HCT116 (cell line): ENCODE data around the gene NKRF. TPM values are rescaled to one million over a fixed set of nuclear protein-coding genes. Genes with fewer than 3 reads are reported as not detected.
"Not testable (repeated sequence)": the region's sequence is repeated elsewhere in the genome, so short reads cannot be mapped to it uniquely, and the experiment has no call there.

Experiments
- ATAC-seq: fragments of 200-7000 bp; cut with Tn5 transposase; 2 replicates; pipeline ENCODE4 v1.9.1; 2020; ENCODE audit warnings: mild to moderate bottlenecking, moderate library complexity
- BruUV-seq: library from RNA; stranded (reverse); fragments of 400-500 nt; replicated peaks from 2 replicates; lab custom pipeline; 2021; lab: Mats Ljungman, UMichigan
- CTCF ChIA-PET: fragments of 300-600 bp; sonication (Branson Sonifier 250); formaldehyde crosslinking; loops from one replicate; lab custom pipeline; 2021; ENCODE audit warnings: antibody characterized with exemption; lab: Charles Lee
- POLR2A ChIA-PET: fragments of 300-600, 350-600 bp; sonication (Branson Sonifier 250); formaldehyde crosslinking; loops from one replicate; lab custom pipeline; 2021; ENCODE audit warnings: antibody characterized with exemption; lab: Charles Lee
- RAD21 ChIA-PET, 2 experiments: fragments of 300-600 bp; sonication (Branson Sonifier 250); formaldehyde crosslinking; loops; one replicate each; lab custom pipeline; 2023; ENCODE audit warnings: low total read pairs in 2 of 2; ENCODE audit not compliant: uncharacterized antibody in 2 of 2, unreplicated experiment in 2 of 2, low non-redundant PET in 1 of 2; lab: Charles Lee
- DNase-seq: peaks from one replicate; pipeline ENCODE4 v3.0.0-alpha.2; 2010; ENCODE audit warnings: low read depth, low spot score
- H2AFZ ChIP-seq: fragments of 200-600 bp; shearing (Covaris generic), sonication (generic); 2 replicates; pipeline ENCODE4 v1.6.1; 2017; ENCODE audit warnings: low read depth, mixed run types, mixed read lengths, antibody characterized with exemption, low read length; ENCODE audit not compliant: poor library complexity, severe bottlenecking
- H3K27ac ChIP-seq: 2 replicates; pipeline ENCODE4 v1.5.1; 2012; ENCODE audit warnings: low read depth, low read length
- H3K27me3 ChIP-seq: fragments of 200-600 bp; sonication (generic); 2 replicates; pipeline ENCODE4 v1.6.1; 2016; ENCODE audit warnings: mixed run types, low read length, mixed read lengths; ENCODE audit not compliant: insufficient read depth
- H3K36me3 ChIP-seq, 2 experiments: fragments of 200-500 bp in 1 of 2; fragments of 200-600 bp in 1 of 2; sonication (Bioruptor generic) in 1 of 2; sonication (generic) in 1 of 2; 2 replicates each; pipeline versions ENCODE4 v1.5.1 to v1.6.1; 2014 to 2016; ENCODE audit warnings: low read length in 2 of 2, inconsistent platforms in 1 of 2, mixed read lengths in 1 of 2, mixed run types in 1 of 2; ENCODE audit not compliant: insufficient read depth in 2 of 2, control insufficient read depth in 1 of 2
- H3K4me1 ChIP-seq, 2 experiments: fragments of 200-600 bp in 1 of 2; sonication (generic) in 1 of 2; 2 replicates each; pipeline versions ENCODE4 v1.5.1 to v1.6.1; 2012 to 2017; ENCODE audit warnings: low read length in 2 of 2, inconsistent platforms in 1 of 2, mild to moderate bottlenecking in 1 of 2, mixed read lengths in 1 of 2, mixed run types in 1 of 2, moderate library complexity in 1 of 2; ENCODE audit not compliant: insufficient read depth in 2 of 2, control insufficient read depth in 1 of 2
- H3K4me2 ChIP-seq: fragments of 200-600 bp; sonication (generic); 2 replicates; pipeline ENCODE4 v1.6.1; 2017; ENCODE audit warnings: mixed run types, low read length, mixed read lengths
- H3K4me3 ChIP-seq, 2 experiments: fragments of 200-600 bp in 1 of 2; sonication (generic) in 1 of 2; replicated peaks in 1 of 2; 2 replicates each; pipeline ENCODE4 v1.5.1; 2011 to 2016; ENCODE audit warnings: low read length in 2 of 2, control low read depth in 1 of 2, low read depth in 1 of 2, mild to moderate bottlenecking in 1 of 2, mixed read lengths in 1 of 2, mixed run types in 1 of 2
- H3K79me2 ChIP-seq: fragments of 200-600 bp; sonication (generic); 2 replicates; pipeline ENCODE4 v1.6.1; 2017; ENCODE audit warnings: mild to moderate bottlenecking, mixed run types, low read length, moderate library complexity, mixed read lengths; ENCODE audit not compliant: insufficient read depth
- H3K9ac ChIP-seq: fragments of 200-600 bp; sonication (generic); 2 replicates; pipeline ENCODE4 v1.6.1; 2016; ENCODE audit warnings: low read length, mixed read lengths
- H3K9me2 ChIP-seq: fragments of 200-600 bp; sonication (generic), shearing (Covaris generic); 2 replicates; pipeline ENCODE4 v1.6.1; 2017; ENCODE audit warnings: mixed run types, mild to moderate bottlenecking, moderate library complexity; ENCODE audit not compliant: insufficient read depth
- H3K9me3 ChIP-seq, 2 experiments: fragments of 200-500 bp in 1 of 2; fragments of 200-600 bp in 1 of 2; sonication (Bioruptor generic) in 1 of 2; sonication (generic) in 1 of 2; 2 replicates each; pipeline ENCODE4 v1.6.1; 2014 to 2017; ENCODE audit warnings: low read length in 2 of 2, mixed read lengths in 2 of 2, inconsistent platforms in 1 of 2, low read depth in 1 of 2, mild to moderate bottlenecking in 1 of 2, mixed run types in 1 of 2, moderate library complexity in 1 of 2; ENCODE audit not compliant: control insufficient read depth in 1 of 2, insufficient read depth in 1 of 2
- H4K20me1 ChIP-seq: fragments of 200-600 bp; sonication (generic), shearing (Covaris generic); 2 replicates; pipeline ENCODE4 v1.6.1; 2017; ENCODE audit warnings: mixed run types, mild to moderate bottlenecking, moderate library complexity; ENCODE audit not compliant: insufficient read depth
- CBX3 ChIP-seq: IDR thresholded peaks from 2 replicates; pipeline ENCODE4 v1.6.1; 2012; ENCODE audit warnings: low read depth
- EZH2 ChIP-seq: fragments of 200-600 bp; sonication (generic); IDR thresholded peaks from 2 replicates; pipeline ENCODE4 v1.6.1; 2017; ENCODE audit warnings: antibody characterized with exemption, mixed run types
- EZH2phosphoT487 ChIP-seq: fragments of 200-600 bp; IDR thresholded peaks from 2 replicates; pipeline ENCODE4 v1.6.1; 2018; ENCODE audit warnings: antibody characterized with exemption, borderline replicate concordance
- JUND ChIP-seq: IDR thresholded peaks from 2 replicates; pipeline ENCODE4 v1.6.1; 2012
- POLR2A ChIP-seq: IDR thresholded peaks from 2 replicates; pipeline ENCODE4 v1.7.0; 2011; ENCODE audit warnings: borderline replicate concordance; ENCODE audit not compliant: insufficient read depth, insufficient read length; ENCODE audit errors: extremely low read depth
- POLR2AphosphoS5 ChIP-seq: IDR thresholded peaks from 2 replicates; pipeline ENCODE4 v1.6.1; 2011; ENCODE audit warnings: mild to moderate bottlenecking, low read depth, low read length, moderate library complexity
- RAD21 ChIP-seq: IDR thresholded peaks from 2 replicates; pipeline ENCODE4 v1.6.1; 2012; ENCODE audit warnings: low read depth, mild to moderate bottlenecking
- SP1 ChIP-seq: IDR thresholded peaks from 2 replicates; pipeline ENCODE4 v1.6.1; 2012; ENCODE audit warnings: low read depth
- SRF ChIP-seq: IDR thresholded peaks from 2 replicates; pipeline ENCODE4 v1.6.1; 2012; ENCODE audit warnings: low read depth
- ZFX ChIP-seq: fragments of 450-650 bp; IDR thresholded peaks from 2 replicates; pipeline ENCODE4 v1.6.1; 2017
- ZNF274 ChIP-seq: fragments of 200-500 bp; sonication (Bioruptor generic); IDR thresholded peaks from 2 replicates; pipeline ENCODE4 v1.6.1; 2014; ENCODE audit warnings: mild to moderate bottlenecking, low read depth, low read length, inconsistent platforms
- intact Hi-C: fragments of 100-400 bp; cut with micrococcal nuclease; formaldehyde crosslinking; loops from 2 replicates; pipeline ENCODE4 v1.10.0; 2022
- total RNA-seq: library from RNA; stranded (reverse); gene quantifications from one replicate; pipeline ENCODE4 v1.2.1, GENCODE V29; 2021; ENCODE audit not compliant: unreplicated experiment
- TF ChIP-seq, protein P1 (sequence below), 3 experiments: fragments of 200-600 bp in 1 of 3; sonication (generic) in 1 of 3; IDR thresholded peaks in 2 of 3; conservative IDR thresholded peaks in 1 of 3; 2 replicates each; pipeline ENCODE4 v1.5.1; 2012 to 2017; ENCODE audit warnings: low read depth in 2 of 3, low read length in 2 of 3, antibody characterized with exemption in 1 of 3, borderline replicate concordance in 1 of 3, control low read depth in 1 of 3, mild to moderate bottlenecking in 1 of 3, mixed read lengths in 1 of 3, mixed run types in 1 of 3, moderate library complexity in 1 of 3; ENCODE audit not compliant: insufficient read depth in 1 of 3

Gene NKRF
- total RNA-seq, 1 experiment from 2014 or later: 22.8 TPM

- no peak overlapping the region for H2AFZ ChIP-seq
- no TSS peak for BruUV-seq
- ATAC-seq (no peak), DNase-seq (no peak)
- no peak overlapping the region for H3K4me2 ChIP-seq
- CTCF ChIA-PET: no interaction called here
- no peaks in the 10 kb centered on the region for H4K20me1 ChIP-seq
- H3K4me3 ChIP-seq: no peak overlapping the region
- H3K9me3 ChIP-seq: no peaks in the 10 kb centered on the region
- no peak for TF ChIP-seq JUND
- no peak for TF ChIP-seq SRF
- TF ChIP-seq, protein P1, sequence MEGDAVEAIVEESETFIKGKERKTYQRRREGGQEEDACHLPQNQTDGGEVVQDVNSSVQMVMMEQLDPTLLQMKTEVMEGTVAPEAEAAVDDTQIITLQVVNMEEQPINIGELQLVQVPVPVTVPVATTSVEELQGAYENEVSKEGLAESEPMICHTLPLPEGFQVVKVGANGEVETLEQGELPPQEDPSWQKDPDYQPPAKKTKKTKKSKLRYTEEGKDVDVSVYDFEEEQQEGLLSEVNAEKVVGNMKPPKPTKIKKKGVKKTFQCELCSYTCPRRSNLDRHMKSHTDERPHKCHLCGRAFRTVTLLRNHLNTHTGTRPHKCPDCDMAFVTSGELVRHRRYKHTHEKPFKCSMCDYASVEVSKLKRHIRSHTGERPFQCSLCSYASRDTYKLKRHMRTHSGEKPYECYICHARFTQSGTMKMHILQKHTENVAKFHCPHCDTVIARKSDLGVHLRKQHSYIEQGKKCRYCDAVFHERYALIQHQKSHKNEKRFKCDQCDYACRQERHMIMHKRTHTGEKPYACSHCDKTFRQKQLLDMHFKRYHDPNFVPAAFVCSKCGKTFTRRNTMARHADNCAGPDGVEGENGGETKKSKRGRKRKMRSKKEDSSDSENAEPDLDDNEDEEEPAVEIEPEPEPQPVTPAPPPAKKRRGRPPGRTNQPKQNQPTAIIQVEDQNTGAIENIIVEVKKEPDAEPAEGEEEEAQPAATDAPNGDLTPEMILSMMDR (IDR thresholded peaks at IDR 0.05 in 2 of 3, conservative IDR thresholded peaks at IDR 0.05 in 1 of 3; ENCODE audit: borderline replicate concordance in 1 of 3, insufficient read depth in 1 of 3, low read depth in 2 of 3, low read length in 2 of 3): no peak
- TF ChIP-seq SP1: no peak
- no peak for TF ChIP-seq RAD21
- no peak for TF ChIP-seq EZH2
- TF ChIP-seq POLR2AphosphoS5: no peak
- no peak for TF ChIP-seq ZNF274
- no peak for TF ChIP-seq CBX3
- no peak for TF ChIP-seq ZFX
- no peak for TF ChIP-seq EZH2phosphoT487
- TF ChIP-seq POLR2A: no peak
- no peaks in the 10 kb centered on the region for H3K36me3 ChIP-seq
- intact Hi-C loops: no loop called here
- no peaks in the 10 kb centered on the region for H3K4me1 ChIP-seq
- H3K9ac ChIP-seq: no peak overlapping the region
- no peaks in the 10 kb centered on the region for H3K79me2 ChIP-seq
- RAD21 ChIA-PET: no interaction called here
- POLR2A ChIA-PET: no interaction called here
- no peaks in the 10 kb centered on the region for H3K27me3 ChIP-seq
- H3K27ac ChIP-seq: no peak overlapping the region
- no peaks in the 10 kb centered on the region for H3K9me2 ChIP-seq
These were observed 32.7 kb upstream of the NKRF start for GRCh38 chrX:119638725-119639471.

DNA sequence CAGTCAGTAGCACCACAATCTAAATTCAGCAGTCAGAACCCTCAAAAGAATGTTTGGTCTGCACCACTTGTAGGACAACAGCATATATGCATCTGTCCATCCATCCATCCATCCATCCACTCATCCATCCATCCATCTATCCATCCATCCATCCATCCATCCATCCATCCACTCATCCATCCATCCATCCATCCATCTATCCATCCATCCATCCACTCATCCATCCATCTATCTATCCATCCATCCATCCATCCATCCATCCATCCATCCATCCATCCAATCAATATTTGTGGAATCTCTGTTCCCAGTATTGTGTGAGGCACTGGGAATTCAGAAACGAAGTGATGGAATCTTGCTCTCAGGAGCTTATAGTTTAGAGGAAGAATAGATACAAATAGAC is 31.2 kb upstream of the NKRF start:
- H3K9me2 ChIP-seq, DNase-seq, H3K36me3 ChIP-seq, CTCF ChIA-PET, RAD21 ChIA-PET, H3K4me3 ChIP-seq, BruUV-seq, H3K4me1 ChIP-seq, H3K9me3 ChIP-seq, H3K79me2 ChIP-seq, H2AFZ ChIP-seq, H3K4me2 ChIP-seq, H3K27me3 ChIP-seq, H3K9ac ChIP-seq, intact Hi-C loops, H3K27ac ChIP-seq, POLR2A ChIA-PET, ATAC-seq, H4K20me1 ChIP-seq: not testable (repeated sequence)
